Measurements from ENCODE around the gene RFX1.
"Not testable (repeated sequence)": the region's sequence is repeated elsewhere in the genome, so short reads cannot be mapped to it uniquely, and the experiment has no call there.

- TF ChIP-seq CTCF (conservative IDR thresholded peaks at IDR 0.05); ZFX (IDR thresholded peaks at IDR 0.05): not testable (repeated sequence)
These were observed 32.6 kb downstream of the RFX1 start for GRCh38 chr19:13973479-13973878.
